Hepatocyte (in vitro differentiated cells): ENCODE results near the gene HRH2.

Source experiments
- CTCF ChIP-seq: fragments of 200-600 bp; sonication (generic); IDR thresholded peaks from 2 replicates; pipeline ENCODE4 v1.5.1; 2016; ENCODE audit warnings: antibody characterized with exemption, mild to moderate bottlenecking; ENCODE audit not compliant: poor library complexity
- EZH2phosphoT487 ChIP-seq: fragments of 200-600 bp; sonication (generic); IDR thresholded peaks from one replicate; pipeline ENCODE4 v1.6.1; 2018; ENCODE audit warnings: antibody characterized with exemption, mild to moderate bottlenecking, low read depth, moderate library complexity; ENCODE audit not compliant: unreplicated experiment, severe bottlenecking

DNA sequence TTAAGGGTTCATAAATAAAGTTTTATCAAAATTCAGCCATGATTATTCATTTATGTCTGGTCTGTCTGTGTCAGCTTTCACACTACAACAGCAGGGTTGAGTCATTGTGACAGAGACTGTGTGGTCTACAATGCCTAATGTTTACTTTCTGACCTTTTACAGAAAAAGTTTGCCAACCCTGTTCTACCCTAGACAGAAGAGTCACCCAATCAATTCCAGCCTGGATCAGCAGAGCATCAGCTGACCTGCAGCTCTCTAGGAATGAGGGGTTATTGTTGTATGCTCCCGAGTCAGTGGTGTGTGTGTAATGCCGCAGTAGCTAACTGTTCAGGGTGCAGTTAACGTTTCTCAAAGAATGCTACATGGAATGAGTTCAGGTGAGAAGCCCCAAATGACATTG is 87.3 kb downstream of the HRH2 start:
- TF ChIP-seq CTCF: no peak
- no peak for TF ChIP-seq EZH2phosphoT487
